ENCODE results near the gene EEF1AKMT3.

DNA sequence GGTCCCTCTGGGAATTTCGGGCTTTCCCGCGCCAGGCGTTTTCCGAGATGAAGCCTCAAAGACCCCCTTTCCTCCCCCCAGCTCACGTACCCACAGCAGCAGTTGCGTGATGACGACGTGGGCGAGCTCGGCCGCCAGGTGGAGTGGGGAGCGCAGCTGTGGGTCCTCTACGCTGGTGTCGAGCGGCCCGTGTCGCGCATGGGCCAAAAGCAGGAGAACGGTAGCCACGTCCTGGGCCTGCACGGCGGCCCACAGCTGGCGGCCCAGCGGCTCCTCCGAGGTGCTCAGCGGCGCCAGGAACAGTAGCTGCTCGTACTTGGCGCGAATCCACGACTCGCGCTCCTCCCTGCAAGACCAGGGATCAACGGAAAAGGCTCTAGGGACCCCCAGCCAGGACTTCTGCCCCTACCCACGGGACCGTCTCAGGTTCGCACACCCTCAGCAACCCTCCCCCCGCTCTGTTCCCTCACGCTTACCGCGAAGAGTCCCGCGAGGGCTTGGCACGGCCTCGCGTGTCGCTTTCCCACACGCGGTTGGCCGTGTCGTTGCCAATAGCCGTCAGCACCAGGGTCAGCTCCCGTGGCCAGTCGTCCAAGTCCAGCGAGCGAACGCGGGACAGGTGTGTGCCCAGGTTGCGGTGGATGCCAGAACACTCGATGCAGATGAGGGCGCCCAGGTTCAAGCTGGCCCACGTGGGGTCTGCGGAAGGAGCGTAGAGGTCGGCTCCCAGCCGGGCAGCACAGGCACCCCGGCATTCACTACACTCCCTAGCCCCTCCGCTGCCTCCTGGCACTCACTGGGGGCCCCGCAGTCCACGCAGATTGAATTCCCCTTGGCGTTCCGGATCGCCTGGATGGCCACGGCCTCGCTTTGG, 45.3 kb upstream of the EEF1AKMT3 start:
- TF ChIP-seq, protein P1, sequence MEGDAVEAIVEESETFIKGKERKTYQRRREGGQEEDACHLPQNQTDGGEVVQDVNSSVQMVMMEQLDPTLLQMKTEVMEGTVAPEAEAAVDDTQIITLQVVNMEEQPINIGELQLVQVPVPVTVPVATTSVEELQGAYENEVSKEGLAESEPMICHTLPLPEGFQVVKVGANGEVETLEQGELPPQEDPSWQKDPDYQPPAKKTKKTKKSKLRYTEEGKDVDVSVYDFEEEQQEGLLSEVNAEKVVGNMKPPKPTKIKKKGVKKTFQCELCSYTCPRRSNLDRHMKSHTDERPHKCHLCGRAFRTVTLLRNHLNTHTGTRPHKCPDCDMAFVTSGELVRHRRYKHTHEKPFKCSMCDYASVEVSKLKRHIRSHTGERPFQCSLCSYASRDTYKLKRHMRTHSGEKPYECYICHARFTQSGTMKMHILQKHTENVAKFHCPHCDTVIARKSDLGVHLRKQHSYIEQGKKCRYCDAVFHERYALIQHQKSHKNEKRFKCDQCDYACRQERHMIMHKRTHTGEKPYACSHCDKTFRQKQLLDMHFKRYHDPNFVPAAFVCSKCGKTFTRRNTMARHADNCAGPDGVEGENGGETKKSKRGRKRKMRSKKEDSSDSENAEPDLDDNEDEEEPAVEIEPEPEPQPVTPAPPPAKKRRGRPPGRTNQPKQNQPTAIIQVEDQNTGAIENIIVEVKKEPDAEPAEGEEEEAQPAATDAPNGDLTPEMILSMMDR (IDR thresholded peaks at IDR 0.05 in 2 of 3, conservative IDR thresholded peaks at IDR 0.05 in 1 of 3; ENCODE audit: borderline replicate concordance in 1 of 3, insufficient read depth in 1 of 3, low read depth in 2 of 3, low read length in 2 of 3): no peak
- no peak for TF ChIP-seq POLR2A (IDR thresholded peaks at IDR 0.05; ENCODE audit: borderline replicate concordance, extremely low read depth, insufficient read depth, insufficient read length)
- no peak for TF ChIP-seq SP1 (IDR thresholded peaks at IDR 0.05; ENCODE audit: low read depth)
- no peak for TF ChIP-seq POLR2AphosphoS5 (IDR thresholded peaks at IDR 0.05; ENCODE audit: low read depth, low read length)
- no peak for TF ChIP-seq EZH2 (IDR thresholded peaks at IDR 0.05)
- TF ChIP-seq ZNF274 (IDR thresholded peaks at IDR 0.05; ENCODE audit: low read depth, low read length): no peak
- no peak for TF ChIP-seq JUND (IDR thresholded peaks at IDR 0.05)
- TF ChIP-seq, protein P2, sequence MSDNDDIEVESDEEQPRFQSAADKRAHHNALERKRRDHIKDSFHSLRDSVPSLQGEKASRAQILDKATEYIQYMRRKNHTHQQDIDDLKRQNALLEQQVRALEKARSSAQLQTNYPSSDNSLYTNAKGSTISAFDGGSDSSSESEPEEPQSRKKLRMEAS (IDR thresholded peaks at IDR 0.05): no peak
- no peak for TF ChIP-seq EZH2phosphoT487 (IDR thresholded peaks at IDR 0.05; ENCODE audit: borderline replicate concordance)
- TF ChIP-seq SRF (IDR thresholded peaks at IDR 0.05; ENCODE audit: low read depth): no peak

Measured in HCT116 (cell line).